Nephron progenitor cell (in vitro differentiated cells): Measurements from ENCODE around the gene CXCL5.

ENCODE experiments used
- DNase-seq: peaks from one replicate; pipeline ENCODE4 v3.0.0; 2021
- H3K27ac Mint-ChIP-seq: 2 replicates; pipeline ENCODE4 v1.8.0; 2021; ENCODE audit warnings: mild to moderate bottlenecking, moderate library complexity, mixed read lengths
- H3K27me3 Mint-ChIP-seq: 2 replicates; pipeline ENCODE4 v1.8.0; 2021; ENCODE audit warnings: mild to moderate bottlenecking, low read depth, mixed read lengths; ENCODE audit not compliant: poor library complexity
- H3K36me3 Mint-ChIP-seq: 2 replicates; pipeline ENCODE4 v1.8.0; 2021; ENCODE audit warnings: low read depth, mixed read lengths
- H3K4me1 Mint-ChIP-seq: 2 replicates; pipeline ENCODE4 v1.8.0; 2021; ENCODE audit warnings: mixed read lengths
- H3K4me3 Mint-ChIP-seq: 2 replicates; pipeline ENCODE4 v1.8.0; 2021; ENCODE audit warnings: mild to moderate bottlenecking, moderate library complexity, mixed read lengths
- H3K9me3 Mint-ChIP-seq: 2 replicates; pipeline ENCODE4 v1.8.0; 2021; ENCODE audit warnings: mild to moderate bottlenecking, moderate library complexity, mixed read lengths
- TF ChIP-seq, protein P1 (sequence below): fragments of 200-600 bp; sonication (generic); IDR thresholded peaks from 2 replicates; pipeline ENCODE4 v1.5.0; 2021; ENCODE audit warnings: antibody characterized with exemption

Gene CXCL5

DNA sequence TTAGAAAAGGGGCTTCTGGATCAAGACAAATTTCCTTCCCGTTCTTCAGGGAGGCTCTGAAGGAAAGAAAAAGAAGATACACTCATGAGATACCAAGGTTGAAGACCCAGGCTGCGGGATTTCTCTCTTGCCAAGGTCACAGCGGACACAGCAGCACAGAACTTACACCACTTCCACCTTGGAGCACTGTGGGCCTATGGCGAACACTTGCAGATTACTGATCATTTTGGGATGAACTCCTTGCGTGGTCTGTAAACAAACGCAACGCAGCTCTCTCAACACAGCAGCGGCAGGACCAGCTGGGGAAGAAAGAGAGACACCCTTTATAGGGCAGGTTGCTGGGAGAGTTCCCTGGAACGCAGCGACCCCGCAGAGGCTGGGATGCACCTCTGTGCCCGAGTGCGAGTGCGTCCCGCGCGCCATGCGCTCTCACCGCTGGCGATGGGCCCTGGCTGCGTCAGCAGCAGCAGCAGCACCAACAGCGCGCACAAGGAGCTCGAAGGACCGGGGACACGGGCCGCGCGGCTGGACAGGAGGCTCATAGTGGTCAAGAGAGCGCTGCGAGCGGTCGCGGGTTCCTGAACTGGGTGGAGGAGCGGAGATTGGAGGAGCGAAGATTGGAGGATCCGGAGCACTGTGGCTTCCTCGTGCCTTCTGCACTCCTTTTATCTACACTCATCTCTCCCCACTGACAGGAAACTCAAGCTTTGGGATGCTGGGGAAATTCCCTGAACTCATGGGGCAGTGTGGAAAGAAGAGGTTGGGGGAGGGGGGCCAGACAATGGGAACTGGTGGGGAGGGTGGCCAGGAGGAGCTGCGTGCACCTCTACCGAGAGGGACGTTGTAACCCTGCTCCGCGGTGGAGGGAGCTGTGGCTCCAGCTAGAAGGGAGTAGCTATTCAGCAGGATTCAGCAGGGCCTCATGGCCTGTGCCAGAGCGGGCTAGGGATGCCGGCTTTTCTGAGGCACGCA lies at the start of gene CXCL5:
TSS of gene CXCL5 (minus strand) at position 638 of the 972 bp plus-strand sequence. CDS start at position 542, 96 bp downstream.
- H3K27ac Mint-ChIP-seq, result no peak within 1 kb of the TSS
- DNase-seq, result peak; percentile 63
- H3K9me3 Mint-ChIP-seq, result peaks cover 1% of the 10 kb centered on the region
- peaks cover 45% of the 10 kb centered on the region for H3K27me3 Mint-ChIP-seq
- H3K4me3 Mint-ChIP-seq, result peak within 1 kb of the TSS; percentile 80
- peaks cover 10% of the 10 kb centered on the region for H3K4me1 Mint-ChIP-seq
- TF ChIP-seq, protein P1, sequence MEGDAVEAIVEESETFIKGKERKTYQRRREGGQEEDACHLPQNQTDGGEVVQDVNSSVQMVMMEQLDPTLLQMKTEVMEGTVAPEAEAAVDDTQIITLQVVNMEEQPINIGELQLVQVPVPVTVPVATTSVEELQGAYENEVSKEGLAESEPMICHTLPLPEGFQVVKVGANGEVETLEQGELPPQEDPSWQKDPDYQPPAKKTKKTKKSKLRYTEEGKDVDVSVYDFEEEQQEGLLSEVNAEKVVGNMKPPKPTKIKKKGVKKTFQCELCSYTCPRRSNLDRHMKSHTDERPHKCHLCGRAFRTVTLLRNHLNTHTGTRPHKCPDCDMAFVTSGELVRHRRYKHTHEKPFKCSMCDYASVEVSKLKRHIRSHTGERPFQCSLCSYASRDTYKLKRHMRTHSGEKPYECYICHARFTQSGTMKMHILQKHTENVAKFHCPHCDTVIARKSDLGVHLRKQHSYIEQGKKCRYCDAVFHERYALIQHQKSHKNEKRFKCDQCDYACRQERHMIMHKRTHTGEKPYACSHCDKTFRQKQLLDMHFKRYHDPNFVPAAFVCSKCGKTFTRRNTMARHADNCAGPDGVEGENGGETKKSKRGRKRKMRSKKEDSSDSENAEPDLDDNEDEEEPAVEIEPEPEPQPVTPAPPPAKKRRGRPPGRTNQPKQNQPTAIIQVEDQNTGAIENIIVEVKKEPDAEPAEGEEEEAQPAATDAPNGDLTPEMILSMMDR, result no peak
- no peaks in the 10 kb centered on the region for H3K36me3 Mint-ChIP-seq

DNA sequence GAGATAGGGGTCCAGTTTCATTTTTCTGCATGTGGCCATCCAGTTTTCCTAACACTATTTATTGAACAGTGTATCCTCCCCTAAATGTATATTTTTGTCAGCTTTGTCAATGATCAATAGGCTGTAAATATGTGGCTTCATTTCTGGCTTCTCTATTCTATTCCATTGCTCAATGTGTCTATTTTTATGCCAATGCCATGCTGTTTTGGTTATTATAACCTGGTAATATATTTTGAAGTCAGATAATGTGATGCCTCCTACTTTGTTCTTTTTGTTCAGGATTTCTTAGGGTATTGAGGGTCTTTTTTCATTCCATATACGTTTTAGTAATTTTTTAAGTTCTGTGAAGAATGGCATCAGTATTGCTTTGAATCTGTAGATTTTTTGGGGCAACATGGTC lies 48.7 kb upstream of the CXCL5 start:
- H3K27ac Mint-ChIP-seq, result no peak overlapping the region
- H3K36me3 Mint-ChIP-seq, result no peaks in the 10 kb centered on the region
- H3K4me3 Mint-ChIP-seq, result no peak overlapping the region
- peaks cover 14% of the 10 kb centered on the region for H3K27me3 Mint-ChIP-seq
- DNase-seq, result no peak
- TF ChIP-seq, protein P1, result no peak
- no peaks in the 10 kb centered on the region for H3K4me1 Mint-ChIP-seq
- peaks cover 15% of the 10 kb centered on the region for H3K9me3 Mint-ChIP-seq

DNA sequence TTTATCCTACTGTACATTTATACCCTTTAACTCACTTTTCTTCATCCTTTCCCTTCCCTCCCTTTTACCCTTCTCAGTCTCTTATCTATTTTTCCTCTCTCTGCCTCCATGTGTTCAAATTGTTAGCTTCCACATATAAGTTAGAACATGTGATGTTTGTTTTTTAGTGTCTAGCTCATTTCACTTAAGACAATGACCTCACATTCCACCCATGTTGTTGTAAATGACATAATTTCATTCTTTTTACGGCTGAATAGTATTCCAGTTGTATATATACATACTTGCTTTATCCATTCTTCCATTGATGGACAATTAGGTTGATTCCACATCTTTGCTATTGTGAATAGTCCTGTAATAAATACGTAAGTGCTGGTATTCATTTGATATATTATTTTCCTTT lies 47.3 kb upstream of the CXCL5 start:
- H3K9me3 Mint-ChIP-seq, result peaks cover 15% of the 10 kb centered on the region
- TF ChIP-seq, protein P1, result no peak
- peaks cover 26% of the 10 kb centered on the region for H3K27me3 Mint-ChIP-seq

DNA sequence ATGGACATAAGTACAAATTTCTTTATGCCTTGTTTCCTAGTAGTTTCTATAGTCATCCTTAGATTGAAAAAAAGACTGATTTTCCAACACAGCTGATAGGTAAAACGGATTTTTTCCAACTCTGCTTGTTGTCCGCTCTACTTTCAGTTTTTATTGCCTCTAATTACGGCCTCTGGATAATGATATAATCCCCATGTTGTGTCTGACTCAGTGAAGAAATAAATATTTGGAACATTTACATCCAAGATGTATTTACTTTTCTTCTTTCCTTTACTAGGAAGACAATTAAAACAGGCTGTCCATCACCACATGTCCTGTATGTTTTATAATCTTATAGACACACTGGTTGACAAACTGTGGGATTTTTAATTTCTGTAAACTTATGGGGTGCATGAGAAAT lies 46.8 kb upstream of the CXCL5 start:
- no peak for DNase-seq
- Mint-ChIP-seq H3K9me3 (peaks cover 15% of the 10 kb centered on the region), H3K4me1 (no peaks in the 10 kb centered on the region), H3K36me3 (no peaks in the 10 kb centered on the region), H3K27ac (no peak overlapping the region), H3K4me3 (no peak overlapping the region), H3K27me3 (peaks cover 32% of the 10 kb centered on the region)
- TF ChIP-seq, protein P1, result no peak

More for the DNA sequence above, 47.3 kb upstream of the CXCL5 start:
- DNase-seq, result no peak
- no peak overlapping the region for H3K4me3 Mint-ChIP-seq
- no peak overlapping the region for H3K27ac Mint-ChIP-seq
- no peaks in the 10 kb centered on the region for H3K4me1 Mint-ChIP-seq
- H3K36me3 Mint-ChIP-seq, result no peaks in the 10 kb centered on the region

- H3K27me3 Mint-ChIP-seq, result peaks cover 37% of the 10 kb centered on the region
- TF ChIP-seq, protein P1, result no peak
- H3K4me1 Mint-ChIP-seq, result no peaks in the 10 kb centered on the region
- no peaks in the 10 kb centered on the region for H3K36me3 Mint-ChIP-seq
- no peak overlapping the region for H3K4me3 Mint-ChIP-seq
- H3K27ac Mint-ChIP-seq, result no peak overlapping the region
- no peak for DNase-seq
- H3K9me3 Mint-ChIP-seq, result peaks cover 15% of the 10 kb centered on the region
These were observed 46.2 kb upstream of the CXCL5 start for GRCh38 chr4:74044677-74045076.
